PC-3 (cell line): ENCODE results near the gene NPAS2. TPM values are rescaled to one million over a fixed set of nuclear protein-coding genes. Genes with fewer than 3 reads are reported as not detected.

Source experiments
- ATAC-seq: fragments of 200-7000 bp; cut with Tn5 transposase; 2 replicates; pipeline ENCODE4 v1.9.1; 2020; ENCODE audit warnings: mild to moderate bottlenecking, moderate library complexity
- BruUV-seq: library from RNA; stranded (reverse); fragments of 400-500 nt; replicated peaks from 2 replicates; lab custom pipeline; 2021; lab: Mats Ljungman, UMichigan
- CTCF ChIA-PET: fragments of 300-600 bp; sonication (Branson Sonifier 250); formaldehyde crosslinking; loops from one replicate; lab custom pipeline; 2022; ENCODE audit warnings: antibody characterized with exemption; lab: Charles Lee
- POLR2A ChIA-PET: fragments of 300-600 bp; sonication (Branson Sonifier 250); formaldehyde crosslinking; loops from one replicate; lab custom pipeline; 2022; ENCODE audit warnings: antibody characterized with exemption; ENCODE audit not compliant: unreplicated experiment; lab: Charles Lee
- DNase-seq: peaks from one replicate; pipeline ENCODE4 v3.0.0-alpha.2; 2015
- H2AFZ ChIP-seq: fragments of 300-600 bp; sonication (generic); 2 replicates; pipeline ENCODE4 v1.6.0; 2016; ENCODE audit warnings: antibody characterized with exemption, low read length
- H3F3A ChIP-seq: fragments of 300-600 bp; sonication (generic); one replicate; pipeline ENCODE4 v1.6.0; 2017; ENCODE audit warnings: antibody characterized with exemption, low read length, control low read depth, mild to moderate bottlenecking; ENCODE audit not compliant: unreplicated experiment
- H3K27ac ChIP-seq: fragments of 300-600 bp; sonication (generic); 2 replicates; pipeline ENCODE4 v1.5.1; 2016; ENCODE audit warnings: mild to moderate bottlenecking, low read length
- H3K27me3 ChIP-seq: fragments of 300-600 bp; sonication (generic); 2 replicates; pipeline ENCODE4 v1.6.1; 2016; ENCODE audit warnings: low read length, mixed read lengths
- H3K36me3 ChIP-seq: fragments of 300-600 bp; sonication (generic); 2 replicates; pipeline ENCODE4 v1.6.1; 2016; ENCODE audit warnings: low read depth, mixed run types, low read length, mixed read lengths
- H3K4me1 ChIP-seq: fragments of 300-600 bp; sonication (generic); 2 replicates; pipeline ENCODE4 v1.5.1; 2016; ENCODE audit warnings: low read length; ENCODE audit not compliant: insufficient read depth
- H3K4me2 ChIP-seq: fragments of 300-600 bp; sonication (generic); 2 replicates; pipeline ENCODE4 v1.6.0; 2016; ENCODE audit warnings: low read length
- H3K4me3 ChIP-seq: fragments of 300-600 bp; sonication (generic); 2 replicates; pipeline ENCODE4 v1.5.1; 2016; ENCODE audit warnings: mild to moderate bottlenecking, low read length, mixed read lengths
- H3K79me2 ChIP-seq: fragments of 300-600 bp; sonication (generic); 2 replicates; pipeline ENCODE4 v1.6.1; 2017; ENCODE audit warnings: low read length, mixed read lengths
- H3K9ac ChIP-seq: fragments of 300-600 bp; sonication (generic); 2 replicates; pipeline ENCODE4 v1.6.0; 2016; ENCODE audit warnings: mild to moderate bottlenecking, low read length
- H3K9me2 ChIP-seq: fragments of 300-600 bp; sonication (generic); replicated peaks from 2 replicates; pipeline ENCODE4 v1.6.1; 2016; ENCODE audit warnings: mixed run types, low read length, mixed read lengths
- H3K9me3 ChIP-seq: fragments of 300-600 bp; sonication (generic); 2 replicates; pipeline ENCODE4 v1.6.1; 2016; ENCODE audit warnings: low read length, mixed read lengths
- H4K20me1 ChIP-seq: fragments of 300-600 bp; sonication (generic); 2 replicates; pipeline ENCODE4 v1.6.1; 2016; ENCODE audit warnings: low read length, mixed read lengths
- EZH2 ChIP-seq: fragments of 300-600 bp; sonication (generic); IDR thresholded peaks from one replicate; pipeline ENCODE4 v1.6.1; 2017; ENCODE audit warnings: antibody characterized with exemption, mild to moderate bottlenecking, low read length; ENCODE audit not compliant: unreplicated experiment
- EZH2phosphoT487 ChIP-seq: fragments of 300-600 bp; sonication (generic); IDR thresholded peaks from 2 replicates; pipeline ENCODE4 v1.6.1; 2018; ENCODE audit warnings: mild to moderate bottlenecking, antibody characterized with exemption, low read length, borderline replicate concordance
- intact Hi-C: fragments of 100-400 bp; cut with micrococcal nuclease; formaldehyde crosslinking; loops from 2 replicates; pipeline ENCODE4 v1.9.0; 2023
- total RNA-seq: library from RNA; depleted of rRNA; stranded (reverse); fragments of >200 nt; gene quantifications from 2 replicates; pipeline ENCODE4 v1.2.3, GENCODE V29; 2014
- TF ChIP-seq, protein P1 (sequence below): fragments of 300-600 bp; sonication (generic); conservative IDR thresholded peaks from 2 replicates; pipeline ENCODE4 v1.5.1; 2017; ENCODE audit warnings: antibody characterized with exemption, low read depth, mild to moderate bottlenecking, low read length

NPAS2 gene
- total RNA-seq, 1 experiment from 2014 or later = 55.4 TPM

DNA sequence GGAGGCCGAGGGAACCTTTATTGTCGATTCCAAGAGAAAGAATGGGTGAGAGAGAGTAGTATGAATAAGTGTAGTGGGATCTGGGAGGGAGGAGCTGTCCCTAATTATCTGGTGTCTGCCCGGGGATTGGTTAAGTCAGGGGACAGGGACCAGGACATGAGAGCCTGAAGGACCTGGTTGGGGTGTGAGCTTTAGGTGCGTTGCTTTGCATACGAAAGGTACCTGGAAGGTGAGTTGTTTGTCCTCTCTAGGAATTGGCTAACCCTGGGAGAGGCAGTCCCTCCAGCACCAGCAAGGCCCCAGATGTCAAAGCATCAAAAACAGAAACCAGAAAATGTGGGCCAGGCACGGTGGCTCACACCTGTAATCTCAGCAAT, 134.1 kb downstream of the NPAS2 start:
- ATAC-seq (no peak), DNase-seq (no peak)
- no peak overlapping the region for H3K9ac ChIP-seq
- peaks cover 25% of the 10 kb centered on the region for H3K4me1 ChIP-seq
- no peak overlapping the region for H3K4me2 ChIP-seq
- H3K27me3 ChIP-seq = no peaks in the 10 kb centered on the region
- no TSS peak for BruUV-seq
- no peaks in the 10 kb centered on the region for H3K9me2 ChIP-seq
- ChIA-PET POLR2A (no interaction called here), CTCF (no interaction called here)
- no peak overlapping the region for H3K4me3 ChIP-seq
- H3K9me3 ChIP-seq = no peaks in the 10 kb centered on the region
- no peaks in the 10 kb centered on the region for H3F3A ChIP-seq
- intact Hi-C loops = no loop called here
- no peaks in the 10 kb centered on the region for H3K79me2 ChIP-seq
- H2AFZ ChIP-seq = no peak overlapping the region
- peaks cover 20% of the 10 kb centered on the region for H3K36me3 ChIP-seq
- H4K20me1 ChIP-seq = no peaks in the 10 kb centered on the region
- TF ChIP-seq EZH2 (no peak), EZH2phosphoT487 (no peak)
- TF ChIP-seq, protein P1, sequence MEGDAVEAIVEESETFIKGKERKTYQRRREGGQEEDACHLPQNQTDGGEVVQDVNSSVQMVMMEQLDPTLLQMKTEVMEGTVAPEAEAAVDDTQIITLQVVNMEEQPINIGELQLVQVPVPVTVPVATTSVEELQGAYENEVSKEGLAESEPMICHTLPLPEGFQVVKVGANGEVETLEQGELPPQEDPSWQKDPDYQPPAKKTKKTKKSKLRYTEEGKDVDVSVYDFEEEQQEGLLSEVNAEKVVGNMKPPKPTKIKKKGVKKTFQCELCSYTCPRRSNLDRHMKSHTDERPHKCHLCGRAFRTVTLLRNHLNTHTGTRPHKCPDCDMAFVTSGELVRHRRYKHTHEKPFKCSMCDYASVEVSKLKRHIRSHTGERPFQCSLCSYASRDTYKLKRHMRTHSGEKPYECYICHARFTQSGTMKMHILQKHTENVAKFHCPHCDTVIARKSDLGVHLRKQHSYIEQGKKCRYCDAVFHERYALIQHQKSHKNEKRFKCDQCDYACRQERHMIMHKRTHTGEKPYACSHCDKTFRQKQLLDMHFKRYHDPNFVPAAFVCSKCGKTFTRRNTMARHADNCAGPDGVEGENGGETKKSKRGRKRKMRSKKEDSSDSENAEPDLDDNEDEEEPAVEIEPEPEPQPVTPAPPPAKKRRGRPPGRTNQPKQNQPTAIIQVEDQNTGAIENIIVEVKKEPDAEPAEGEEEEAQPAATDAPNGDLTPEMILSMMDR = no peak
- H3K27ac ChIP-seq = no peak overlapping the region

DNA sequence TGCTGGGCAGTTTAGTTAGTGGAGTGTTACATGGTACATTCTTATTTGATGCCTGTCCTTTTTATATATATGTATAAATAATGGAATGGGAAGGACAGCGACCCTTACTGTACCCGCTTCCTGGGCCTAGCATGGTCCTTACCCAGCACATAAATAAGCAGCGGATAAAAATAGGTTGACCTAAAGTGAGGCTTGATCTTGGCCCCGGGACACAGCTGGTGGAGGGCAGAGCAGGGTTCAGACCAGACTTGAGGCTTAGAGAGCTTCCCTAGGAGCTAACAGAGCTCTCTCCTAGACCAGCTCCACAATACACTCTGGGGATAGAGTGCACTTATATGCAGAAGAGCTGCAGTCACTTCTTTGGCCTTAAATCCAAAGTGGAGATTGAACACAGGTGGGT, 135.3 kb downstream of the NPAS2 start:
- Histone ChIP-seq H3F3A (no peaks in the 10 kb centered on the region), H3K4me3 (no peak overlapping the region), H3K9ac (no peak overlapping the region), H2AFZ (no peak overlapping the region), H3K4me2 (no peak overlapping the region), H4K20me1 (no peaks in the 10 kb centered on the region), H3K79me2 (no peaks in the 10 kb centered on the region), H3K27ac (no peak overlapping the region), H3K27me3 (no peaks in the 10 kb centered on the region), H3K9me2 (no peaks in the 10 kb centered on the region), H3K36me3 (peaks cover 11% of the 10 kb centered on the region), H3K9me3 (no peaks in the 10 kb centered on the region), H3K4me1 (peaks cover 34% of the 10 kb centered on the region)
- DNase-seq = no peak
- no TSS peak for BruUV-seq
- POLR2A ChIA-PET = no interaction called here
- TF ChIP-seq EZH2phosphoT487 (no peak), EZH2 (no peak)
- TF ChIP-seq, protein P1 = no peak
- intact Hi-C loops = no loop called here
- ATAC-seq = no peak
- CTCF ChIA-PET = no interaction called here

DNA sequence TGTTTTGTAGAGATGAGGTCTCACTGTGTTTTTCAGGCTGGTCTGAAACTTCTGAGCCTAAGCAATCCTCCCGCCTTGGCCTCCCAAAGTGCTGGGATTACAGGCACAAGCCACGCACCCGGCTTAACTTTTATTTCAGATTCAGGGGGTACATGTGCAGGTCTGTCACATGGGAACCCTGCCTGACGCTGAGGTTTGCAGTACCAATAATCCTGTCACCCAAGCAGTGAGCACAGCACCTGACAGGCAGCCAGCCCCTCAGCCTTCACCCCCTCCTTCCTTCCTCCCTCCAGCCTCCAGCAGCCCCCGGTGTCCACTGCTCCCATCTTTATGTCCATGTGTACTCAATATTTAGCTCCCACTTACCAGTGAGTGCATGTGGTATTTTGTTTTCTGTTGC, 136.1 kb downstream of the NPAS2 start:
- H3K9me2 ChIP-seq = no peaks in the 10 kb centered on the region
- H3K9ac ChIP-seq = no peak overlapping the region
- no peak for ATAC-seq
- H3K27me3 ChIP-seq = no peaks in the 10 kb centered on the region
- no peaks in the 10 kb centered on the region for H3K79me2 ChIP-seq
- H3K27ac ChIP-seq = no peak overlapping the region
- H3K9me3 ChIP-seq = no peaks in the 10 kb centered on the region
- no peaks in the 10 kb centered on the region for H4K20me1 ChIP-seq
- BruUV-seq = no TSS peak
- no peak overlapping the region for H3K4me2 ChIP-seq
- no peaks in the 10 kb centered on the region for H3F3A ChIP-seq
- ChIA-PET CTCF (no interaction called here), POLR2A (interaction anchor here (0.7 kb wide), 1 partner anchor 12 kb away, joined by 3 read pairs; no protein-coding TSS in a partner anchor)
- no peak overlapping the region for H3K4me3 ChIP-seq
- intact Hi-C loops = no loop called here
- TF ChIP-seq EZH2 (no peak), EZH2phosphoT487 (no peak)
- TF ChIP-seq, protein P1 = no peak
- H2AFZ ChIP-seq = no peak overlapping the region
- H3K36me3 ChIP-seq = peaks cover 3% of the 10 kb centered on the region
- H3K4me1 ChIP-seq = peaks cover 34% of the 10 kb centered on the region
- DNase-seq = no peak
